ENCODE results near the gene CDKAL1. TPM values are rescaled to one million over a fixed set of nuclear protein-coding genes. Genes with fewer than 3 reads are reported as not detected.

Gene CDKAL1
- total and polyA plus RNA-seq, 2 donors (not counting 3 experiments of a cell fraction or from before 2014, with no cell fraction given) = 6.1 to 20.5 TPM

- no TSS peak for BruUV-seq (replicated peaks)
- no peaks in the 10 kb centered on the region for H3K36me3 ChIP-seq (ENCODE audit: control insufficient read depth in 2 of 2, extremely low read depth in 1 of 2, insufficient read depth in 2 of 2, low read length in 2 of 2)
- POLR2A ChIA-PET = no interaction called here
- no peaks in the 10 kb centered on the region for H3K9me3 ChIP-seq (replicated peaks; ENCODE audit: control insufficient read depth, insufficient read depth, low read length)
- dilution Hi-C loops (cut with MboI; ENCODE audit: extremely low pct_ligation_motif_present, low sequenced_read_pairs) (no loop called here), intact Hi-C loops (cut with micrococcal nuclease) (no loop called here)
- CTCF ChIA-PET = no interaction called here
- no peak overlapping the region for H3K4me2 ChIP-seq (ENCODE audit: insufficient read depth, low read length)
- no peaks in the 10 kb centered on the region for H3K9me1 ChIP-seq (replicated peaks; ENCODE audit: control insufficient read depth, extremely low read depth, insufficient read depth, low read length)
- H3K9ac ChIP-seq (replicated peaks; ENCODE audit: extremely low read depth, insufficient read depth, low read length) = no peak overlapping the region
- peaks cover 9% of the 10 kb centered on the region for H3K4me1 ChIP-seq (ENCODE audit: control insufficient read depth, extremely low read depth, insufficient read depth, low read length)
- no peaks in the 10 kb centered on the region for H4K20me1 ChIP-seq (replicated peaks; ENCODE audit: control insufficient read depth, extremely low read depth, insufficient read depth, low read length)
- no peaks in the 10 kb centered on the region for H3K27me3 ChIP-seq (ENCODE audit: control insufficient read depth in 2 of 2, insufficient read depth in 2 of 2, low read length in 2 of 2)
- H3K4me3 ChIP-seq (replicated peaks in 1 of 3; ENCODE audit: insufficient read depth in 1 of 3, low read depth in 1 of 3, low read length in 3 of 3) = no peak overlapping the region
- TF ChIP-seq JUN (IDR thresholded peaks at IDR 0.05; ENCODE audit: borderline replicate concordance, insufficient read depth, insufficient read length, low read depth) (no peak), GATA2 (IDR thresholded peaks at IDR 0.05; ENCODE audit: insufficient read depth, insufficient read length, low read depth, low read length) (no peak), FOS (IDR thresholded peaks at IDR 0.05; ENCODE audit: borderline replicate concordance, insufficient read depth, low read length) (no peak), MAX (IDR thresholded peaks at IDR 0.05; ENCODE audit: insufficient read depth, insufficient read length) (no peak), MYC (IDR thresholded peaks at IDR 0.05; ENCODE audit: low read depth, low read length) (no peak), POLR2A (IDR thresholded peaks at IDR 0.05; ENCODE audit: low read depth, low read length) (no peak), POLR2AphosphoS5 (IDR thresholded peaks at IDR 0.05; ENCODE audit: insufficient read depth, low read depth, low read length) (no peak), EZH2 (IDR thresholded peaks at IDR 0.05; ENCODE audit: borderline replicate concordance, low read depth, low read length, severe bottlenecking) (no peak), CTCF (IDR thresholded peaks at IDR 0.05; ENCODE audit: extremely low read depth in 1 of 2, insufficient read depth in 1 of 2, low read depth in 1 of 2, low read length in 2 of 2) (no peak)
- H3K79me2 ChIP-seq (ENCODE audit: control insufficient read depth, insufficient read depth, low read length) = no peaks in the 10 kb centered on the region
- DNase-seq (ENCODE audit: low read depth, low spot score) = no peak
- H3K27ac ChIP-seq (ENCODE audit: insufficient read depth, low read depth, low read length) = no peak overlapping the region
- no peak for FAIRE-seq
- peak overlapping the region; percentile 47 for H2AFZ ChIP-seq (ENCODE audit: low read depth, low read length)
Observed at GRCh38 chr6:20584100-20584731, 50.0 kb downstream of the CDKAL1 start.
